Hematopoietic multipotent progenitor cell treated with erythropoietin and hydrocortisone succinate and interleukin-3 and kit ligand, for 8 days (in vitro differentiated cells): ENCODE measurements around the gene CCDC177.
"Not testable (repeated sequence)": the region's sequence is repeated elsewhere in the genome, so short reads cannot be mapped to it uniquely, and the experiment has no call there.

Source experiments
- DNase-seq: peaks from one replicate; pipeline ENCODE4 v3.0.0-alpha.2; 2015

CCDC177 gene

DNA sequence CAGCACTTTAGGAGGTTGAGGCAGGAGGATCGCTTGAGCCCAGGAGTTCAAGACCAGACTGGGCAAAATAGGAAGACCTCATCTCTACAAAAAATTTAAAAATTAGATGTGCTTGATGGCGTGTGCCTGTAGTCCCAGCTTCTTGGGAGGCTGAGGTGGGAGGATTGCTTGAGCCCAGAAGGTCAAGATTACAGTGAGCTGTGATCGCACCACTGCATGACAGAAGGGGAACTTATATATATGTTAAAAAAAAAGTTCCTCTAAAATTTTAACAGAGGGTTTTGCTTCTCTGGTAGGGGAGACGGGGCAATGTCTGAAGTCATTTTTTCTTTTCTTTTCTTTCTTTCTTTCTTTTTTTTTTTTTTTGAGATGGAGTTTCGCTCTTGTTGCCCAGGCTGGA, 24.8 kb upstream of the CCDC177 start:
- DNase-seq = not testable (repeated sequence)

DNA sequence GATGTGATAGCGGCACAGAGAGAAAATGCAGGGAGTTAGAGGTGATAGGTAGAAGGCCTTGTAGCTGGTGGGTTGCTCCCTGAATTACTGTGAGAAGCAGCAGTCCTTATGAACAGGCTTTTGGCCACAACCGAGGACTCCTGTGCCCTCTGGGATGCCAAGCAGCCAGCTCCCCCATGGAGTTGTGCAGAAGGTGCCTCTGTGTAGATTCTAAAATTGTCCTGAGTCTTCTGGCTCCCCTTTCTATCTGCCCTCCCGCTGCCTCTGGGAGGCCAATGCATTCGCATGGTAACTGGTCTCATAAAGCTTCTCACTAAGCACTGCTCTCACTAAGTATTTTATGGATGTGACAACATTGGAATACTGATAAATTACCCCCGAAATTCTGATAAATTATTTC, 20.7 kb upstream of the CCDC177 start:
- no peak for DNase-seq

DNA sequence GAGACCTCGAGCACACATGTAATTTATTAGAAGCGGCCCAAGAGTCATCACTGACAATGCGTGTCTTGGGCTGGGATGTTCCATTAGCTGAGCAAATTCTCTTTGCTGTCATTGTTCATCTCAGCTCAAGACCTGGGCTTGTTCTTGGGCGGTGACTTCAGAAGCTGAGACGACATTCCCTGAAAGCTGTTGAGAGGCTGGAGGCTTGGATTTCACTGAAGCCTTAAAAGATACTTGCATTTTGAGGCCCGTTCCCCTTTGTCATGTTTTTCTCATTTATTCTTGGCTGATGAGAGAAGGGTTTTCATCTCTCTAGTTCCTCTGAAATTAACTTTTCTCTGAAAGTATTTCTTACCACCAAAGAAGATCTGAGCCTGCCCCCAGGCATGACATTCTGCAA, 20.2 kb upstream of the CCDC177 start:
- no peak for DNase-seq

DNA sequence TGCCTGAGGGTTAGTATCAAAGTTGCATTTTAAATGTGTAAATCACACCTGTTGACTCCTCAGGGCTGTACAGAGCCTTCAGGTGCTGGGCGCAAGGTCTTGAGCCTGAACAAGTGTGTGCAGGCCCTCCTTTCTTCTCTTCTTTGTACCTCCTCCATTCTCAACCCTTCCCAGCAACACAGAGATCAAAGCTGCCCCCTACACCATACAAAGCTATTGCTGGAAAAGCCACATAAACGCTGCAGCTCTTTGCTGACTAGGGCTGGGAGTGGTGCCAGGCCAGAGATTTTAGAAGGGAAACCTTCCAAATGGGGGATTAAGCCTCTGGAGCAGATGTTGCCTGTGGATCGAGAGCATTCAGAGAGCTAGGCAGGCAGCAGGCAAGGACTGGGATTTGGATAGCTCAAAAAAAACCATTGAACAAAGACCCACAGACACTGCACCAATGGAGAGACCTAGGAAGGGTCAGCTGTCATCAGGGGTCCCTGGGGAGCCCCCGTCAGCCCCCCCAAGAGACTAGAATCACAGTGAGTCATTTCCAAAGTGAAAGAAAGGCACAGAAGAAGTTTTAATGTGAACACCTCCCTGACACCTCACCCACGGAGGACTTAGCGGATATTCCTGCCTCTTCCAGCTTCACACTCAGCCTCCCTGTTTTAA, 18.5 kb upstream of the CCDC177 start:
- DNase-seq = no peak

DNA sequence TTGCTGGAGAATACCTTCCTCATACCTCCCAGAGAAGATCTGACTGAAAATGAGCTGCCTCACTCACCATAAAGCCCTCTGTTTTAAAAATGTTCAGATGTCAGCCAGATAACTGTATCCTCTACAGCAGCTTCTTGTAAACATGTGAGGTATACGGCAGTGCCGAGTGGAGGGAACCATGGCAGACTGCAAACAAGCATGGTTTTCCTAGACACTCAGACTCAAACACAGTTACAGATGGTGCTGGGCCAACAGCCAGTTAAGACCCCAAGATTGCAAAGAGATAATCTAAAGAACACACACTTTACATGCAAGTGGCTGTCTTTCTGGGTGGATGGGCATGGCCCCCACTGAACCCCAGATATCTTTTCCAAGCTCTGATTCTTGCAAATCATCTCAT, 16.6 kb upstream of the CCDC177 start:
- DNase-seq = no peak

DNA sequence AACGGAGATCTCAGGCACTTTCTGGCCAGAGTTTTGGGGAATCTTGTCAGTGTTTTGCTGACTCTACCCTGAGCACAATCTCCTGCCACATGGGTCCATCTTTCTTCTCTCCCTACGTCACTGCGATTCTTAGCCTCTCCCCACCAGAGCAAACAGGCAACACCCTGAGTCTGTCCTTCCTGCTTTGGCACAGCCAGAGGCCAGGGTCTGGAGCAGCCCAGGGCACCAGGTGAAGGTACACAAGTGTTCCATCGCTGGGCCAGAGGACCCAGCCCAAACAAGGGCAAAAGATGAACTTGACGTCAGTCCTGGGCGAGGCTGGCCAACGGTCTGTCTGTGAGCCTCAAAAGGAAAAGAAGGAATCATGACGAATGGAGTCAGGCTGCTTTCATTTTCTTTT, 12.7 kb upstream of the CCDC177 start:
- DNase-seq = no peak

DNA sequence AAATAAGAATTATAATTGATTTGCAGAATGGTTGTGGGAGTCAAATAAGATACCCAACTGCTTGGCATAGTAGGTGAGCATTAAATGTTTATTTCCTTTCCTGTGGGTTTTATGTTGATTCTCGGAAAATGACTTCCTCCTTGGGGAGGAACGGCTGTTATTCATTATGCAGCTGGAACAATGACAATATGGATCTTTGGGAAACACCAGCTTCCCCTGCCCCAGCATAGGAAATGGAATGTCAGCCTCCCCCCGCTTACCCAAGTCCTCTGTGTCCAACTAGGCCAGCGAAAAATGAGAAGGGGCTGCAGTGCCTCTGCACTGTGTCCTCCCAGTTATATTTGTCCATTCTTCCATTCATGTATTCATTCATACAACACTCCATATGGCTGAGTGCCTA, 11.7 kb upstream of the CCDC177 start:
- no peak for DNase-seq

DNA sequence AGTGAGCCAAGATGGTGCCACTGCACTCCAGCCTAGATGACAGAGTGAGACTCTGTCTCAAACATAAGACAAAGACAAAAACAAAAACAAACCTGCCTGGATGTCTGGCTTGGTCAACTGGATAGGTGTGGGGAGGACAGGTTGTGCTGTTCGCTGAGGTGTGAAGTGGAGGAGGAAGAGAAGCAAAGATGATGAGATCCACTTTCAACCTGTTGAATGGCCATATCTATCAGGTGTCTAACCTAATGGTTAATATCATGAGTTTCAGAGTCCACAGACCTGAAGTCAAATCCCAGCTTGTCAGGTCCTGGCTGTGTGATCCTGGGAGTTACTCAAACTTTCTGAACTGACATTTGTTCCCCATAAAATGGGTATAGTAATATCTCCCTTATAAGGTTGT, 9.7 kb upstream of the CCDC177 start:
- DNase-seq = no peak

DNA sequence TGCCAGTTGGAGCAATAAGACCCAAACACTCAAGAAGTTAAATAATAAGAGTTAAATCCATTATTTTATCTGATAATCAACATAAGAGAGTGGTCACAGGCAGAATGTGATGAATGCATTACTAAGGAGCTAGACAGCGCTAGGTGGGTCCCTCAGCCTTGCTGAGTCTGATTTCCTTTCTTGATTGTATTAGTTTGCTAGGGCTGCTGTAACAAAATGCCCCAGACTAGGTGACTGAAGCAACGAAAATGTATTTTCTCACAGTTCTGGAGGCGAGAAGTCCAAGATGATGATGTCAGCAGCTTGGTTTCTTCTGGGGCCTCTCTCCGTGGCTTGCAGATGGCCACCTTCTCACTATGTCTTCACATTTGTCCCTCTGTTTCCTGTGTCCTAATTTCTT, 8.2 kb upstream of the CCDC177 start:
- no peak for DNase-seq

DNA sequence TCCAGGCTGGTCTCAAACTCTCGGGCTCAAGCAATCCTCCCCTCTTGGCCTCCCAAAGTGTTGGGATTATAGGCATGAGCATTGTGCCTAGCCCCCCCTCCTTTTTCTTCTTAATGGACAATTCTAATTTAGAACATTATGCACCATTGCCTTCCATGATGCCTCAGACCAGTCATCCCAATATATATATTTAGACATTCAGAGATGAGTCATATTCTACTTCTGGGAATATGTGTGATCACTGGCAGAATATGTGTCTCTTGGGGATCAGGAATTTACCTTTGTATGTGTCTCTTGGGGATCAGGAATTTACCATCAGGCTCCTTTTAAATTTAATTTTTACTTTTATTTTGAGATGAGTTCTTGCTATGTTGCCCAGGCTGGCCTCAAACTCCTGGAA, 7.5 kb upstream of the CCDC177 start:
- no peak for DNase-seq

DNA sequence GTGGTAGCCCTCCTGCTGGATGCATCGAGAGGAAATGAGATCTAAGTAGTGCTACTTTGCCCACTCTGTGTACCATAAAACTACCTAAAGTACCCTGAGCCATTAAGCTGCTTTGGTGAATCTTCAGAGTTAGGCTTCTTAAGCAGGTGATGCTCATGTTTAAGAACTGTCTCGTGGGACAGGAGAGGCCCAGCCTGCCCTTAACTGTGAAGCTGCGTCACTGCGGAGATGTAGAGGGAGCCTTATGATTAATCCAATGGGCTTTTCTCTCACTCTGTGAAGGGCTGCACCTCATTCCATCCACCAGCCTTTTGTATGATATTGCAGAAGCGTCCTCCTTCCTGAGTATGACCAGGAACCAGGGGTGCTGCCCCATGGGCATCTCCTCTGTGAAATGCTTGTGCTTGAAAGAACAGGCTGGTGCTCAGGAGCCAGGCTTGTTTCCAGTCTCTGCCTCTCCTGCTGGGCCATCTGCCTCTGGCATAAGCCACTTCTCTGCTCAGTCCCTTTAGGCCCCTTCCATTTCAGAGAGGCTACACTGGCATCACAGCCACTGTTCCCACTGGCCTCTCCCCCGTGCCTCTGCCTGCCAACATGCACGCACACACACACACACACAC, 6.8 kb upstream of the CCDC177 start:
- no peak for DNase-seq

DNA sequence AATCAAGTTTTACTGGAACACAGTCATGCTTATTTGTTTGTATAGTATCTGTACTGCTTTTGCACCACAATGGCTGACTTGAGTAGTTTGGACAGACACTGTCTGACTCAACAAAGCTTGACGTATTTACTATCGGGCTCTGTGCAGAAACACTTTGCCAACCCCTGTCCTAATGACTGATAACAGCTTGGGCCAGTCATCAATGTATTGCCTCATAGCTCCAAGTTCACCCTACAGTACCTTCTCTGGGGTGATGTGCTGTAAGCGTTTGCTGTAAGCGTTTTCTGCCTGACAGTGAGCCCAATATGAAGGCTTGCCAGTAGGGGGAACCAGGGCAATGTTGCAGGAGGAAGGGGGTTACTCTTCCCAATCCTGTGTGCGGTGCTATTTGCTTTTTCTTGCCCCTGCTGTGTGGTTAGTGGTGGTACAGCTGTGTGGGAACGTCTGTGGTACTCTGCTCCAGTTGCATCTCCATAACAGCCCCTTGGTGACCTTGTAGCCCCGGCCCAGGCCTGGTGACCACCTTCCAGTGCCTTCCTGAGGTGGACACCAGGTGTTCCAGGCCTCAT, 5.4 kb upstream of the CCDC177 start:
- DNase-seq = peak; percentile 62

DNA sequence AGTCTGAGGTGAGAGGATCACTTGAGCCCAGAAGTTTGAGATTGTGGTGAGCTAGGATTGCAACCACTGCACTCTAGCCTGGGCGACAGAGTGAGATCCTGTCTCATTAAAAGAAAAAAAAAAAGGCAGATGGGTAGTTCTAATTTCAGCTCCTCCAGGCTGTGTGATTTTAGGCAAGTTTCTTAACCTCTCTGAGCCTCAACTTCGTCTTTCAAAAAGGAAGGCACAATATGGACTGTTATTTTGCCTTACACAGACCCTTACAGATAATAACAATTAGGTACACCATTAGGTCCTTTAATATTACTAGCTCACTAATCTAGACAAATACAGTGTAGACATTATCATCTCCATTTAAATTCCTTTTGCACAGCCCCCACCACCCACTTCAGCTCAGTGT, 4.8 kb upstream of the CCDC177 start:
- DNase-seq = no peak

DNA sequence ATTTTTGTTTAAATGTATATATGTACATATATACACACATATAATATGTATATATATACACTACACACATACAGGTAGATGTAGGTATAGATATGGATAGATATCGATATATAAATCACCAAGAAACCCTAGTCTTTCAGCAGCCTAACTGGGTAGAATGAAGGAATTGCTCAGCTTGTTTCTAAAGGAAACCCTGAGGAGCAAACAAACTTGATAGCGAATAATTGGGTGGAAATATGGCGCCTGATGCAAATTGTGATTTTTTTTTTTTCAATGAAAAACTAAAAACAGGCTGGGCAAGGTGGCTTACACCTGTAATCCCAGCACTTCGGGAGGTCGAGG, 254 bp upstream of the CCDC177 start:
- DNase-seq = no peak

DNA sequence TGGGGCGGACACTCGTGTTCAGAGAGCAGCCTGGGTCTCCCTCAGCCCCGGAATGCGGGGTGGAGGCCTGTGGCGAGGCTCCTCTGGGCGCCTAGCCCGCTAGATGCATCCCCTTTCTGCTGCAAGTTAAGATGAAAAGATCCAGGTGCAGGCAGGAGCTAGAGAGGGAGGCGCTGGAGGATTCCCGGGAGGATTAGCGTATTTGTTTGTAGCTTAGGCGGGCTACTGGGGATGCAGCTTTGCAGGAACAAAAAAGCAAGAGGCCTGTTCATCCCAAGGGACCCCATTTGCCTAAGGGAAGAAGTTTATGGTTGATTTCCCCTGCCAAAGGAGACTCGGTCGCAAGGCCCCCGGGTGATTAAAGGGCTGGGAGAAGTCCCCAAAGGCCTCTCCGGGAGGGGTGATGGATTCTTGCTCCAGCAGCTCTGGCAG, 824 bp downstream of the CCDC177 start:
- DNase-seq = no peak

DNA sequence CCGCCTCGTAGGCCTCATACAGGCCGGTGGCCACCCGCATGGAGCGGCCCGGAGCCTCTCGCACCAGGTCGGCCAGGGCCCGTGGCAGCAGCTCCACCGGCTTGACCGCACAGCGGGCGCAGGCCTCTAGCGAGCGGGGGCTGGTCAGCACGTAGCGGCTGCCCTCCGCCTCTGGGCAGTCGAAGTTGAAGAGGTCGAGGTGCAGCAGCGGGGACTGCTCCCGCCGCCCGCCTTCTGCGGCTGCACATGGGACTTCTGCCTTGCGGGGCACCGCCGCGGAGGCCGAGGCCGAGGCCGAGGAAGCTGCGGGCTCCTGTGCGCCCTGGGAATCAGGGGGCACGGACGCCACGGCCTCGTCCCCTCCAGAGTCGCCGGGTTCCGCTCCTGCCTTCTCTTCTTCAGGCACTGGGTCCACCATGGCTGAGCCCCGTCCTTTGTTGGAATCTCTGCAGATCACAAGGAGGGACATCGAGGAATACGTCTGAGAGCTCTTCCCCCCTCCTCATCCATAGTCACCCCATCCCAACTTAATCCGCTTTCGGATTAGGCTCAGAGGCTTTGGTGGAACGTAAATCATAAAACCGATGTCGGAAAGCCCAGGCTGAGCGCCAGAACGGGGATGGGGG, 1.4 kb downstream of the CCDC177 start:
- no peak for DNase-seq

DNA sequence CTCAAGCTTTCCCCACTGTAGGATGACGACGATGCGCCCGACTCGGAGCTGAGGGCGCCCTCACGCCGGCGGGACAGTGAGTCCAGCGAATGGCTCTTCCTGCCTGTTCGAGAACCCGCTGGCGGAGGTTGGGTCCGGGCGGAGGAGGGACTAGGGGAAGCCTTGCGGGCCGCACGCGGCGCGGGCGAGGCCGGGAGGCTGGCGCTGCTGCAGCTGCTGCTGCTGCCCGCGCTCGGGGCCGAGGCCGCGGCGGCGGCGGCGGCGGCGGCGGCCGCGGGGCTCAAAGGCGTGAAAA, 1.9 kb downstream of the CCDC177 start:
- no peak for DNase-seq

DNA sequence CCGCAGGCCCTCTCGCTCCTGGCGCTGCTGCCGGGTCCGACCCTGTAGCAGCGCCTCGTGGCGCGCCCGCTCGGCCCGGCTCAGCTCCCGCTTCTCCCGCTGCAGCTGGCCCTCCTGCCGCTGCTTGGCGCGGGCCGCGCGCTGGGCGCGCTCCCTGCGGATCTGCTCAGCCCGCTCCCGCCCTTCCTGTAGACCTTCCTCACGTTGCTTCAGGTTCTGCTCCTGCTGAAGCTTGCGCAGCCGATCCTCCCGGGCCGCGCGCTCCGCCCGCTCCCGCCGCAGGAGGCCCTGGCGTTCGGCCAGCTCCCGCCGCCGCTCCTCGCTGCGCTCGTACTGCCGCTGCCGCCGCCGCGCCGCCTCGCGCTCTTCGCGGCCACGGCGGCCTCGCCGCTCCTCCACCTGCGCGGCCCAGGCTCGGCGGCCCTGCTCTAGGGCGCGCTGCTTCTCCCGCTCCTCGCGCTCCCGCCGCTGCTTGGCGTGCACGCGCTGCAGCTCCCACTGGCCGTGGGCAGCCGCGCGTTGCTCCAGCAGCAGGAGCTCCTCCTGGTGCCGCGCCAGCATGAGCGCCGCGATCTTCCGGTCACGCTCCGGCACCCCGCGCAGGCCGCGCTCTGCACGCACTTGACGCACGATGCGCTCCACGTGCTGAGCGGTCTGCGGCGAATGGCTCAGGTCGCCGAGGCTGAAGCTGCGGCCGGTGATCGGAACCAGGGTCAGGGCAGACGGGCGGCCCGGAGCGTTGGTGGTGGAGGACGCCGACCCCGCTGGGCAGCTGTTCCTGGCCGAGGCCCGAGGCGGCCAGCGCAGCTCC, 2.4 kb downstream of the CCDC177 start:
- DNase-seq = peak; percentile 16

DNA sequence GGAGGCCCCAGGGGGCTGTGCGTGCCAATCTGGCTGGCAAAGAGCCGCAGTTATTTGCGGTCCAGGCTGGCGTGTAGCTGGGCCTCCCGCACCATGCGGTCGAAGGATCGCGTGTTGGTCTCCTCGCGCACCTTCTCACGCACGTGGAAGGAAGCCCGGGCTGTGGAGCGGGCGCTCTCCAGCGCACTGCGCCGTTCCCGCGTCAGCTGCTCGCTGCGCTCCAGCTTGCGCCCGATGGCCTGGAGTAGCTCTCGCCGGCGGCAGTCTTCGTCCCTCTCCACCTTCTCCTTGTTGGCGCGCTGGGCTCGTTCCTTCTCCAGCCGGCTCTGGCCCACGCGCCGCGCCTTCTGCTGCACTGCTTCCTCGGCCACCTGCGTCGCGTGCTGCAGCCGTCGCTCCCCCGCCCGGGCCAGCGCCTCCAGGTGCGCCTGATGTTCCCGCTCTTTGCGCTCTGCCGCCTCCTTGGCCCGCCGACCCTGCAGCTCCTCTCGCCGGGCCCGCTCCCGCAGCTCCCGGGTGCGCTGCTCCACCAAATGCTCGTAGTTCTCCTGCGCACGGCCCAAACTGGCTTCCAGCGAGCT, 3.1 kb downstream of the CCDC177 start:
- no peak for DNase-seq

DNA sequence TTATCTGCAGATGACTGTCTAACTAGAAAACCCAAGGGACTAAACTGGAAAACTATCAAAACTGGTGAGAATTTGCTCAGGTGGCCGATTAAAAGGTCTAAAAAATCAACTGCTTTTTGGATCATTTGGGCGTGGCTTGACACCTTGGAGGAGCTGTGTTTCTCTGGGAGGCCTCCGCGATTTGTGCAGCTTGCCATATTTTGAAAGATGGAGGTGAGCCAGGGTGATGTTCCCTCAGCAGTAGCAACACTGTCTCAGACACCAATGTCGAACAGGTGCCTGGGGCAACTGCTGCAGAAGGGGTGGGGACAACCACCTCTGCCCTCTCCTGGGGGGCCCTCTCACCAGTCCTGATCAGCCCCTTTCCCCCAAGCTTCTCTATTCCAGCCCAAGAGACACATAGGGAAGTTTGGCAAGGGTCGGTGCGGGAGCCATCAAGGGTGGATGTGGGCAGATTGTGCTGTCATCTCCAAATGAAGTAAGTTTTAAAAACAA, 3.8 kb downstream of the CCDC177 start:
- DNase-seq = no peak

DNA sequence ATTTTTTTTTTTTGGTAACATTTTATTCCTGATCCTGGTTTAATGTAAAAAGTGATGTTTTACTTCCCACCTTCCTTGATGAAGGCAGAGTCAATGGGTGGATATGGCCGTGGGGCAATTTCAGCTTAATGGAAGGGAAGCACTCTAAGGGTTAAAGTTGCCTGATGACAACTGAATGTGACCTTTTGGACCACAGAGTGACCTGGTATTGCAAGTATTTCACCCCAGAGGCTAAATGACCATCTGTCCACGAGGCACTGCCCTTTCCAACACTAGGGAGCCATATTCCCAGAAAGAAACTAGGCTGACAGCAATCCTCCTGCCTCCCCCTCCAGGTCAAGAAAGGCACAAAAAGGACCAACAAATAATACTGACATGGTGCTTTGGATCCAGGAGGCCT, 4.8 kb downstream of the CCDC177 start:
- no peak for DNase-seq

DNA sequence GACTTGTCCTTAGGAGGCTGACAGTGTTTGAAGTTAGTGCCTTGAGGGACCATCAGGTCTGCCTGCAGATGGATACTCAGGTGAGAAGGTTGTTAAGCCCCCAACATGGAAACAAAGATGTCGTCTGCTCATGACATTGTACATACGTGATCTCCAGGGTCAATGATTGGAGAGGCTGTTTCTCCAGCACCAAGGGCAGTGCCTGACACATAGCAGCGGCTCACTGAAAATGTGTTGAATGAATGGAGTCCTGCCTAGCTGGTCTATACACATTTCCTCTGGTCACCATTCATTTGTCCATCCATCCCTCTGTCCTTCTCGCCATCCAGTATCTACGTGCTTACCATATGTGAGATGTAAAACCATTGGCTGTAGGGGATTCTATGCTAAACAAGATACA, 7.1 kb downstream of the CCDC177 start:
- DNase-seq = no peak

DNA sequence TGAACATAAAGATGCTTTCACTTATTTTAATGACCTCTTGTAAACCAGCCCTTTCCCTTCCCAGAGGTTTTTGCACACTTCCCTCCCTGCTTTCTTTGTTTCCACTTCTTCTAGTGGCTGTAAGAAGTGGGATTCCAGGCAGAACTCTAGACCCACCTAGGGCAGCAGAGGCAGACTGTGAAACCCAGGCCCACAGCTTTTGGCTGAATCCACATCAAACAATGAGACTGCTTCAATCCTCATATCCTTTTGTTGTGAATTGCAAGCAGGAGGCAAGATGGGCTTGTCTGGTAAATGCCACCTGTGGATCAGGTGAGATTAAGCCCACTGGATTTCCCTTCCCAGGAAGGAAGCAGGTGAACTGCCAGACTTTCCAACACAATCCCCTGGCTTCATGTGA, 12.8 kb downstream of the CCDC177 start:
- no peak for DNase-seq
